HepG2 (cell line): ENCODE data around the gene NCKIPSD. TPM values are rescaled to one million over a fixed set of nuclear protein-coding genes. Genes with fewer than 3 reads are reported as not detected.

Source experiments
- ATF2 ChIP-seq: sonication (generic); formaldehyde crosslinking; IDR thresholded peaks from 2 replicates; pipeline ENCODE4 v1.4.0; 2020; ENCODE audit warnings: missing genetic modification reagents
- CENPBD1 ChIP-seq: sonication (generic); formaldehyde crosslinking; IDR thresholded peaks from 2 replicates; pipeline ENCODE4 v1.8.0; 2022; ENCODE audit warnings: missing genetic modification reagents, low read depth, mild to moderate bottlenecking, borderline replicate concordance
- CREBL2 ChIP-seq: sonication (generic); formaldehyde crosslinking; IDR thresholded peaks from 2 replicates; pipeline ENCODE4 v1.8.1; 2023; ENCODE audit warnings: missing genetic modification reagents, mild to moderate bottlenecking, borderline replicate concordance
- ELF4 ChIP-seq: sonication (generic); formaldehyde crosslinking; IDR thresholded peaks from 2 replicates; pipeline ENCODE4 v1.5.0; 2020; ENCODE audit warnings: missing genetic modification reagents, mild to moderate bottlenecking, moderate library complexity, borderline replicate concordance
- ETS1 ChIP-seq: sonication (generic); formaldehyde crosslinking; IDR thresholded peaks from 2 replicates; pipeline ENCODE4 v1.4.0; 2020; ENCODE audit warnings: missing genetic modification reagents
- FOXO4 ChIP-seq: sonication (generic); formaldehyde crosslinking; conservative IDR thresholded peaks from 2 replicates; pipeline ENCODE4 v1.8.1; 2023; ENCODE audit warnings: missing genetic modification reagents
- GTF3A ChIP-seq: sonication (generic); formaldehyde crosslinking; conservative IDR thresholded peaks from 2 replicates; pipeline ENCODE4 v1.4.0; 2020; ENCODE audit warnings: mild to moderate bottlenecking, missing genetic modification reagents
- STAT5B ChIP-seq: sonication (generic); formaldehyde crosslinking; IDR thresholded peaks from 2 replicates; pipeline ENCODE4 v1.4.0; 2020; ENCODE audit warnings: missing genetic modification reagents
- ZBTB26 ChIP-seq: IDR thresholded peaks from 2 replicates; pipeline ENCODE4 v1.6.1; 2016; ENCODE audit warnings: missing compliant biosample characterization, missing genetic modification reagents, borderline replicate concordance
- ZNF276 ChIP-seq: sonication (generic); formaldehyde crosslinking; IDR thresholded peaks from 2 replicates; pipeline ENCODE4 v1.4.0; 2020; ENCODE audit warnings: mild to moderate bottlenecking, low read depth, missing genetic modification reagents
- ZNF446 ChIP-seq: sonication (generic); formaldehyde crosslinking; IDR thresholded peaks from 2 replicates; pipeline ENCODE4 v1.5.0; 2020; ENCODE audit warnings: mild to moderate bottlenecking, missing genetic modification reagents
- ZNF580 ChIP-seq: IDR thresholded peaks from 2 replicates; pipeline ENCODE4 v1.6.1; 2016; ENCODE audit warnings: low read depth, borderline replicate concordance
- ZNF619 ChIP-seq: sonication (generic); formaldehyde crosslinking; IDR thresholded peaks from 2 replicates; pipeline ENCODE4 v1.4.0; 2020; ENCODE audit warnings: mild to moderate bottlenecking, missing genetic modification reagents
- ZNF740 ChIP-seq: sonication (generic); formaldehyde crosslinking; IDR thresholded peaks from 2 replicates; pipeline ENCODE4 v1.4.0; 2020; ENCODE audit warnings: missing genetic modification reagents
- ZNF883 ChIP-seq: sonication (generic); formaldehyde crosslinking; IDR thresholded peaks from 2 replicates; pipeline ENCODE4 v1.5.1; 2020; ENCODE audit warnings: mild to moderate bottlenecking, missing genetic modification reagents; ENCODE audit errors: not compliant biosample characterization
- polyA plus RNA-seq, 8 experiments: library from polyadenylated mRNA; depleted of rRNA in 3 of 8; stranded (reverse) in 7 of 8; unstranded in 1 of 8; fragments of >200 nt; fragmentation: Illumina TruSeq in 4 of 8; extraction: Trizol in 4 of 8; gene quantifications; 2 replicates each; pipeline versions ENCODE4 v1.2.1 to v1.2.3, GENCODE V29; 2011 to 2016; ENCODE audit warnings: low read depth in 4 of 8, missing spikeins in 1 of 8, mixed read lengths in 1 of 8; ENCODE audit not compliant: insufficient read depth in 1 of 8
- total RNA-seq, 5 experiments: library from RNA; depleted of rRNA; stranded (reverse); fragments of >200 nt; fragmentation: Illumina TruSeq; extraction: Trizol; gene quantifications; 2 replicates each; pipeline ENCODE4 v1.2.3, GENCODE V29; 2016; ENCODE audit warnings: low read depth in 1 of 5

NCKIPSD gene
- total and polyA plus RNA-seq, 2 of the 13 experiments (the other 11 are each of a cell fraction or from before 2014, with no cell fraction given): 13.5 to 35.2 TPM

- TF ChIP-seq GTF3A (CRISPR knock-in tag): 0 out of 2 replicates have a peak, but pooled peaks have one; percentile 8
- TF ChIP-seq FOXO4 (CRISPR knock-in tag): no peak
- peak; percentile 51; the same call in 1 of the 2 replicates for TF ChIP-seq ZNF619 (CRISPR knock-in tag)
- TF ChIP-seq ZNF446 (CRISPR knock-in tag): peak; percentile 29
- no peak for TF ChIP-seq CENPBD1
- TF ChIP-seq STAT5B: no peak
- TF ChIP-seq ZNF276 (CRISPR knock-in tag): 0 out of 2 replicates have a peak, but pooled peaks have one; percentile 15
- no peak for TF ChIP-seq ZNF740 (CRISPR knock-in tag)
- peak; percentile 64; the same call in 1 of the 2 replicates for TF ChIP-seq CREBL2 (CRISPR knock-in tag)
- 0 out of 2 replicates have a peak, but pooled peaks have one; percentile 32 for TF ChIP-seq ELF4 (CRISPR knock-in tag)
- TF ChIP-seq ZBTB26: no peak
- TF ChIP-seq ZNF883 (CRISPR knock-in tag): peak; percentile 71
- TF ChIP-seq ATF2 (CRISPR knock-in tag): no peak
- TF ChIP-seq ZNF580: no peak
- no peak for TF ChIP-seq ETS1 (CRISPR knock-in tag)
Observed at GRCh38 chr3:48634661-48635221, 51.0 kb downstream of the NCKIPSD start (continued).
